ENCODE data around the gene MEIS2.

Gene MEIS2

DNA sequence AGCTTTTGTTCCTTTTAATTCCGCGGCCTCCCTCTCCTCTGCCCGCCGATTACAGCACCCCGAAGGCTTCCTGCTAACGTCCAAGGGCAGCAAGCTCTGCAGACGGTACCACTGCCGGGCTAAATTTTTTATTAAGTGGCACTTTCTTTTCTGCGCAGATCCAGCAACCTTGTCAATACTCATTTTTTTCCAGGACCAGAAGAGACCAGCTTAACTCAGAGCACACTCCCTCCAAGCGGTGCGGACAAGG, 542 bp upstream of the MEIS2 start:
- H3K4me1 ChIP-seq (ENCODE audit: control insufficient read depth, insufficient read depth, low read length, poor library complexity, severe bottlenecking), result peaks cover 17% of the 10 kb centered on the region
- no peaks in the 10 kb centered on the region for H3K36me3 ChIP-seq (ENCODE audit: control insufficient read depth, insufficient read depth, low read length)
- no peak overlapping the region for H3K27ac ChIP-seq (ENCODE audit: insufficient read depth, low read length, poor library complexity, severe bottlenecking)
- H3K4me3 ChIP-seq (ENCODE audit: insufficient read depth, low read depth, low read length, poor library complexity, severe bottlenecking), result peak overlapping the region; percentile 73
- peaks cover 74% of the 10 kb centered on the region for H3K27me3 ChIP-seq (replicated peaks; ENCODE audit: control insufficient read depth, insufficient read depth, low read length, poor library complexity, severe bottlenecking)
- no peak for DNase-seq
- no peaks in the 10 kb centered on the region for H3K9me3 ChIP-seq (ENCODE audit: control insufficient read depth, low read length)

DNA sequence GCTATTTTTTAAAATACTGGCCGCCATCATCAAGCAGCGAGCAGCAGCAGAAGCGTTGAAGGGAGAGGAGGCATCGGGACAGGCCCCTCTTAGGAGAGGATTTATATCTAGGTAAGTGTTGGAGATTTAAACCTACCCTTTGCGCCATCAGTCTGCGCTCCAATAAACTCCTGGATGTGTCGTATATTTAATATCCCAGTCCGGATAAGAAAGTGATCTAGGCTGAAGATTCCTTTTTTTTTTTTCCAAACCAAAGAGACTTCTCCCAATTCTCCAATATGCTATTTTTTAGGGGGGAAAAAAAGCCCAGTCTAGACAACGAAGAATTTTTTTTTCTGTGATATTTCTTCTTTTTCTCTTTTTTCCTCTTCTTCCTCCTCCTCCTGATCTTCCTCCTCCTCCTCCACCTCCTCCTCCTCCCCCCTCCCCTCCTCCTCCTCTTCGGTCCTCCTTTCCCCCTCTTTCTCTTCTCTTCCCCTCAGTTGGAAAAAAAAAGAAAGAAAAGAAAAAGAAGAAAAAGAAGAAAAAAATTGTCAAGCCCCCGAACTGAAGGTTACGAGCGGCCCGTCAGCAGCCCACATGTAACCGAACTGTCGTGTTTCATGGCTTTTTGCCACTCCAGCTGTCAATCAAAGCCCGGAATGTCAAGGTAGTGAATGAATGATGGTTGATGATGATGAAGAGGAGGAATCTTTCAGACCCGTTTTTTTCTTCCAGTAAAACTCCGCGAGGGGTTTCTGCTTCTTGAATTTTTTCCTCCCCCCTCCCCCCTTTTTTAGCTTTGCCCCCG, 835 bp downstream of the MEIS2 start:
- no peaks in the 10 kb centered on the region for H3K36me3 ChIP-seq (ENCODE audit: control insufficient read depth, insufficient read depth, low read length)
- H3K9me3 ChIP-seq (ENCODE audit: control insufficient read depth, low read length), result no peaks in the 10 kb centered on the region
- H3K27me3 ChIP-seq (replicated peaks; ENCODE audit: control insufficient read depth, insufficient read depth, low read length, poor library complexity, severe bottlenecking), result peaks cover 70% of the 10 kb centered on the region
- peak overlapping the region; percentile 73 for H3K4me3 ChIP-seq (ENCODE audit: insufficient read depth, low read depth, low read length, poor library complexity, severe bottlenecking)
- no peak overlapping the region for H3K27ac ChIP-seq (ENCODE audit: insufficient read depth, low read length, poor library complexity, severe bottlenecking)
- H3K4me1 ChIP-seq (ENCODE audit: control insufficient read depth, insufficient read depth, low read length, poor library complexity, severe bottlenecking), result peaks cover 17% of the 10 kb centered on the region
- DNase-seq, result no peak

DNA sequence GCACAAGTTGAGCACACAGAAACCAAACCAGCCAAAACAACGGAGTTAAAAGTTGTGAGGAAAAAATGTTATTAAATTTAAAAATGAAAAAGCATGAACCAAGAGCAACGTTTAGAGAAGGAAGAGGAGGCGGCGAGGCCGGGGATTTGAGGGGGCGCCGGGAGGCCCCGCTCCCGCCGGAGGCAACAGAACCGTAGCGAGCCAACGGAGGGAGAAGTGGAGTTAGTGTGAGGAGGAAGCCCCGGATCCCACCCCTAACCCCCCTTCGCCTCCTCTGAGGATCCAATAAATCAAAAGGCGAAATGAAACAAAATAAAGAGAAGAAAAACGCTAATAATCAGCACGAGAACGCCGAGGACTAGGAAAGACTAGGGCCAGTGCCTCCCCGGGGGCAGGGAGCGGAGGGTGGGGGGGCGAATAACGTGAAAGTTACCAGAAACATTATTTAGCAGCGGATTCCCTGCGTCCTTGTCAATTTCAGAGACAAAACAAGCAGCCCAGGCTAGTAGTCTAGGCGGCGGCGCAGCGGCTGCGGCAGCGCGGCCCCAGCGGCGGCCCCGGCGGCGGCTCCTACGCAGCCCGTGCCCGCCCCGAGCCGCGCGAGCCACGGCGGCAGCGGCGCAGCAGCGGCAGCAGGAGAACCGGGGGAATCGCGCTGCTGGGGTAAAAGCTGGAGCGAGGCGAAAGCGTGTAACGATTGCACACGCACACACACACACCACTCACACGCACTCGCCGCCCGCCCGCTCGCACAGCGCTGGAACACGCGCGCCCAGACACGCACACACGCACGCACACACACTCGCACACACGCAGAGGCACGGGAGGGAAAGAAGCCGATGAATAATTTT, 1.7 kb downstream of the MEIS2 start:
- Histone ChIP-seq H3K27ac (ENCODE audit: insufficient read depth, low read length, poor library complexity, severe bottlenecking) (no peak overlapping the region), H3K9me3 (ENCODE audit: control insufficient read depth, low read length) (no peaks in the 10 kb centered on the region), H3K4me3 (ENCODE audit: insufficient read depth, low read depth, low read length, poor library complexity, severe bottlenecking) (peak overlapping the region; percentile 73), H3K36me3 (ENCODE audit: control insufficient read depth, insufficient read depth, low read length) (no peaks in the 10 kb centered on the region), H3K4me1 (ENCODE audit: control insufficient read depth, insufficient read depth, low read length, poor library complexity, severe bottlenecking) (peaks cover 17% of the 10 kb centered on the region), H3K27me3 (replicated peaks; ENCODE audit: control insufficient read depth, insufficient read depth, low read length, poor library complexity, severe bottlenecking) (peaks cover 62% of the 10 kb centered on the region)
- no peak for DNase-seq

GRCh38 chr15:37097144-37097919, 3.0 kb downstream of the MEIS2 start:
- Histone ChIP-seq H3K27me3 (replicated peaks; ENCODE audit: control insufficient read depth, insufficient read depth, low read length, poor library complexity, severe bottlenecking) (peaks cover 62% of the 10 kb centered on the region), H3K4me3 (ENCODE audit: insufficient read depth, low read depth, low read length, poor library complexity, severe bottlenecking) (peak overlapping the region; percentile 50), H3K9me3 (ENCODE audit: control insufficient read depth, low read length) (no peaks in the 10 kb centered on the region), H3K4me1 (ENCODE audit: control insufficient read depth, insufficient read depth, low read length, poor library complexity, severe bottlenecking) (peaks cover 17% of the 10 kb centered on the region), H3K36me3 (ENCODE audit: control insufficient read depth, insufficient read depth, low read length) (no peaks in the 10 kb centered on the region), H3K27ac (ENCODE audit: insufficient read depth, low read length, poor library complexity, severe bottlenecking) (no peak overlapping the region)
- no peak for DNase-seq

- H3K36me3 ChIP-seq (ENCODE audit: control insufficient read depth, insufficient read depth, low read length), result no peaks in the 10 kb centered on the region
- no peak overlapping the region for H3K27ac ChIP-seq (ENCODE audit: insufficient read depth, low read length, poor library complexity, severe bottlenecking)
- no peak overlapping the region for H3K4me3 ChIP-seq (ENCODE audit: insufficient read depth, low read depth, low read length, poor library complexity, severe bottlenecking)
- H3K4me1 ChIP-seq (ENCODE audit: control insufficient read depth, insufficient read depth, low read length, poor library complexity, severe bottlenecking), result peaks cover 15% of the 10 kb centered on the region
- DNase-seq, result no peak
- H3K27me3 ChIP-seq (replicated peaks; ENCODE audit: control insufficient read depth, insufficient read depth, low read length, poor library complexity, severe bottlenecking), result peaks cover 59% of the 10 kb centered on the region
- H3K9me3 ChIP-seq (ENCODE audit: control insufficient read depth, low read length), result no peaks in the 10 kb centered on the region
Measured at GRCh38 chr15:37096558-37097143, 3.7 kb downstream of the MEIS2 start.

DNA sequence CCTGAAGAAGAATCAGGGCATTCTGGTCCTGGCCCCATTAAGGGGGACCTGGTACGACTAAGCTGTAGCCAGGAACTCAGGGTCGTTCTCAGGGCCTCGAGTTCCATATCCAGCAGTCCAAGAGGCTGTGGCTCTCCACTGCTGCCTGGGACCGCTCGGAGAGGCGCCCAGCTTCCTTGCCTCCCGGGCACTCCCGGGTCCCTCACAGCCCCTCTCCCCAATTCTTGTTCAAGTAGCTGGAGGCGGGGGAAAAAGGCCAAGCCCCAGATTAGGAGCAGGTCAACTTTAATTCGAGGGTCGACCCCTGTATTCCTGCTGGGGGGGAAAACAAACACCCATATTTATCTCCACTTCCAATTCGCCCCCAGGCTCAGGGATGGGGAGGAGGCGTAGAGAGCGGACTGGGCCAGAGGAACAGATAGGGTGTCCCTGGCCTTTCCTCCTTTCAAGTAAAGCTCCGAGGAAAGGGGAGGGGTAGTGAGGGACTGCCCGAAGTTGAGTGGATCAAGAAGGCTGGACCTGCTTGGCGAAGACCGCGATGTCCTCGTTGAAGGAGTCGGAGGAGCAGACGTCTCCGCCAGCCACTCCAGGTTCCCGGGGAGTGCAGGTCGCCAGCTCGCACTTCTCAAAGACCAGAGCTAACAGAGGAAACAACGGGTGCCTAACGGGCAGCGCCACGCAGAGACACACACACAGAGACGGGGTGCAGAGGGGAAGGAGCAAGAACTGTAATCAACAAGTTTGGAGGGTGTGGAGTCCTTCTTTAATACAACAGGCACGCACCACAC, 4.4 kb downstream of the MEIS2 start:
- no peaks in the 10 kb centered on the region for H3K36me3 ChIP-seq (ENCODE audit: control insufficient read depth, insufficient read depth, low read length)
- no peak overlapping the region for H3K27ac ChIP-seq (ENCODE audit: insufficient read depth, low read length, poor library complexity, severe bottlenecking)
- peaks cover 14% of the 10 kb centered on the region for H3K4me1 ChIP-seq (ENCODE audit: control insufficient read depth, insufficient read depth, low read length, poor library complexity, severe bottlenecking)
- DNase-seq, result no peak
- H3K4me3 ChIP-seq (ENCODE audit: insufficient read depth, low read depth, low read length, poor library complexity, severe bottlenecking), result no peak overlapping the region
- H3K9me3 ChIP-seq (ENCODE audit: control insufficient read depth, low read length), result no peaks in the 10 kb centered on the region
- peaks cover 52% of the 10 kb centered on the region for H3K27me3 ChIP-seq (replicated peaks; ENCODE audit: control insufficient read depth, insufficient read depth, low read length, poor library complexity, severe bottlenecking)

DNA sequence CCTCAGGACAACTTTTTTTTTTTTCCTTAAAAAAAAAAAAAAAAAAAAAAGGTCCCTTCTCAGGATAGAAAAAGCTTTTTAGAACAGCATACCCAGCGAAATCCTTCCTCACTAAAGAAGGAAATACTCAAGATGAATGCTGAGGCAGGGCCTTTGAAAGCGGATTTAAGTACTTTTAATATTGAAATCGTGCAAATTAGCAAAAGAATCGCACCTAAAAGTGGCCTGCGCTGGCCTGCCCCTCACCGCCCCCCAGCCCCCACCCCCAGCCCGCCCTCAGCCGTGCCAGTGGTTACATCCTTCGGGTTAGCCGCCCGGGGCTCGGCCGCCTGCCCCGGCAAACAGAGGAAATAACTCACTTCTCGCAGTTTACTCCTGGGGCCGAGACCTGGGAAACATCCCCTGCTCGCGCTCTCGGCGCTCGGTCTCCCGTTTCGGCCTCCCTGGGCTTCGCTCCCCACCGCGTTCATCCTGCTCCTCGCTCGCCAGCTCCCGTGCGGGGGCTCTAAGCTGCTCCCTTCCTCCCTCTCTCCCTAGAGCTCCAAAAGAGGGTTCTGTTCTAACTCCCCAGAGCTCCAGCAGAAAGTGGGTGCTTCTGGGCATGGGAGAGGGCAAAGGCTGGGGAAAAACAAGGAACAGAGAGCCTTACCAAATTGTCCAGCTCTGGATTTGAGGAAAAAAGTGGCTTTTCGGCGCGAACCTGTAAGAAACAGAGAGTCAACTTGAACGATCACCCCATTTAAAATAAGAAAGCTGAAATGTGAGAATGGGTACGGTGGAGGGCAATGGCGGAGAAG, 5.2 kb downstream of the MEIS2 start:
- Histone ChIP-seq H3K27me3 (replicated peaks; ENCODE audit: control insufficient read depth, insufficient read depth, low read length, poor library complexity, severe bottlenecking) (peaks cover 49% of the 10 kb centered on the region), H3K4me3 (ENCODE audit: insufficient read depth, low read depth, low read length, poor library complexity, severe bottlenecking) (no peak overlapping the region)

DNA sequence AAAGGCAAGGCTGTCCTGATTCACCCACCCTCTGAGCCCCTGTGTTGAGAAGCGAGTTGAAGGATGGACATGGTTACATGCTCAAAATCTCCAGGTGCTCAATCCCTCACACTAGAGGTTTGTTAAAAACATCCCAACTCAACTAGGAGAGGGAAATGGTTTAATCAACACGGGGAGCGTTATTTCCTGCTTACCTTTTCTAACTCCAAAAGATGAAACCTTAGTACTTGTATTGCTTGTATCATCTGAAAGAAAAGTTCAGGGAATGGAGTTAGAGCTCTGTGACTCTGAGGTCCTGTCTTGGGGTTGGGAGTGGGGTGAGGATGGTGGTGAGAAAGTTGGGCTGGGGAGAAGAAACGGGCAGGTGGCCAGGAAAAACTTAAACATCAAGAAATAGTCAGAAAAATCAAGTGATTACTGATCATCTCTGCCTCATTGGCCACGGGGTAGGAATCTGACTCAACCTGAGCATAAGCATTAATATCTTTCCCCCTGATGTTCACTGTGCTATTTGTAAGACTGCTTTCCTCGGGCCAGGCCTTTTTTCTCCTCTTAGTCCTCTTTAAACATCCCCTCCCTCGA, 5.9 kb downstream of the MEIS2 start:
- peaks cover 44% of the 10 kb centered on the region for H3K27me3 ChIP-seq (replicated peaks; ENCODE audit: control insufficient read depth, insufficient read depth, low read length, poor library complexity, severe bottlenecking)
- no peaks in the 10 kb centered on the region for H3K36me3 ChIP-seq (ENCODE audit: control insufficient read depth, insufficient read depth, low read length)
- no peak for DNase-seq
- H3K4me1 ChIP-seq (ENCODE audit: control insufficient read depth, insufficient read depth, low read length, poor library complexity, severe bottlenecking), result peaks cover 9% of the 10 kb centered on the region
- no peak overlapping the region for H3K27ac ChIP-seq (ENCODE audit: insufficient read depth, low read length, poor library complexity, severe bottlenecking)
- no peaks in the 10 kb centered on the region for H3K9me3 ChIP-seq (ENCODE audit: control insufficient read depth, low read length)
- no peak overlapping the region for H3K4me3 ChIP-seq (ENCODE audit: insufficient read depth, low read depth, low read length, poor library complexity, severe bottlenecking)

More for the DNA sequence above, 5.2 kb downstream of the MEIS2 start:
- Histone ChIP-seq H3K4me1 (ENCODE audit: control insufficient read depth, insufficient read depth, low read length, poor library complexity, severe bottlenecking) (peaks cover 14% of the 10 kb centered on the region), H3K36me3 (ENCODE audit: control insufficient read depth, insufficient read depth, low read length) (no peaks in the 10 kb centered on the region), H3K9me3 (ENCODE audit: control insufficient read depth, low read length) (no peaks in the 10 kb centered on the region), H3K27ac (ENCODE audit: insufficient read depth, low read length, poor library complexity, severe bottlenecking) (no peak overlapping the region)
- no peak for DNase-seq
